GM21529 (cell line): ENCODE measurements around the gene JOSD1.

Source experiments
- ATAC-seq: cut with Tn5 transposase; IDR thresholded peaks from one replicate; pipeline ENCODE4 v1.9.1; 2021; ENCODE audit not compliant: unreplicated experiment

The JOSD1 gene

GRCh38 chr22:38733724-38734381, 33.1 kb upstream of the JOSD1 start:
- ATAC-seq, result no peak

DNA sequence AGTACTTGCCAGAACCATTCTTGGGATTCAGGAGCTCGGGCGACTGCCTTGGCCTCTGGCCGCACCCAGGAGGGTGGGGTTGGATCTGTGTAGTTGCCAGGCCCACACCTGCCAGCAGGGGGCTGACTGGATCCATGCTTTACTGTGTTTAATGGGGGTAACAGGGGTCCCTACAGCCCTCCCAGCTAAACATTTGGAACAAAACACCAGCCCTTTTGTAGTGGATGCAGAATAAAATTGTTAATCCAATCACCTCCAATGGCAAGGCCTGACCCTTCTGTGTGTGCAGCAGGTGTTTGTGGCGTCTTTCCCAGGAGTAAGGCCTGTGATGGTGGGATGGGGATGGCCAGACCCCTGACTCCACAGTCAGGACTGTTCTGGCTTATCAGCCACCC, 32.6 kb upstream of the JOSD1 start:
- no peak for ATAC-seq

DNA sequence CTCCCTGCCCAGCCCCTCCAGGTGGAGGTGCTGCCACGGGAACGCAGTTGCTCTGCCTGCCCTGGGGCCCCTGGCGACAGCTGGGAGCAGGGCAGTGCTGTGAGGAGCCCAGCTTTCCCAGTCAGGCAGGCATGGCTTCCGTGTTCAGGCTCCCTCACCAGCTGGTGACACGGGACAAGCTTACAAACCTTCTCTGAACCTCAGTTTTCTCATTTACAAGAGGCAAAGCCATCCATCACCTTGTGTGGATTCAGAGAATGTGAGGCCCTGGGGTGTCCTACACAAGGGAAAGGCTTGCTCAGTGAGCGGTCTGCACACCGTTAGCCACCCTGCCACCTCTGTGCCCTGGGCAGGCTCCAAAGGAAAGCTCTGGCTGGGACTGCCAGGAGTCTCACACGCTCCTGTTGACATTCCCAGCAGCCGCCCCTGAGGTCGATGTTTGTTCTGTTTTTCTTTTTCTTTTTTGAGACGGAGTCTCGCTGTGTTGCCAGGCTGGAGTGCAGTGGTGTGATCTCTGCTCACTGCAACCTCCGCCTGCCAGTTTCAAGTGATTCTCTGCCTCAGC, 31.6 kb upstream of the JOSD1 start:
- ATAC-seq, result no peak

GRCh38 chr22:38731703-38732161, 31.0 kb upstream of the JOSD1 start:
- no peak for ATAC-seq

- ATAC-seq, result no peak
Observed at GRCh38 chr22:38730411-38730871, 29.7 kb upstream of the JOSD1 start.

GRCh38 chr22:38729946-38730345, 29.2 kb upstream of the JOSD1 start:
- no peak for ATAC-seq

- no peak for ATAC-seq
Observed at GRCh38 chr22:38728871-38729796, 28.4 kb upstream of the JOSD1 start.

DNA sequence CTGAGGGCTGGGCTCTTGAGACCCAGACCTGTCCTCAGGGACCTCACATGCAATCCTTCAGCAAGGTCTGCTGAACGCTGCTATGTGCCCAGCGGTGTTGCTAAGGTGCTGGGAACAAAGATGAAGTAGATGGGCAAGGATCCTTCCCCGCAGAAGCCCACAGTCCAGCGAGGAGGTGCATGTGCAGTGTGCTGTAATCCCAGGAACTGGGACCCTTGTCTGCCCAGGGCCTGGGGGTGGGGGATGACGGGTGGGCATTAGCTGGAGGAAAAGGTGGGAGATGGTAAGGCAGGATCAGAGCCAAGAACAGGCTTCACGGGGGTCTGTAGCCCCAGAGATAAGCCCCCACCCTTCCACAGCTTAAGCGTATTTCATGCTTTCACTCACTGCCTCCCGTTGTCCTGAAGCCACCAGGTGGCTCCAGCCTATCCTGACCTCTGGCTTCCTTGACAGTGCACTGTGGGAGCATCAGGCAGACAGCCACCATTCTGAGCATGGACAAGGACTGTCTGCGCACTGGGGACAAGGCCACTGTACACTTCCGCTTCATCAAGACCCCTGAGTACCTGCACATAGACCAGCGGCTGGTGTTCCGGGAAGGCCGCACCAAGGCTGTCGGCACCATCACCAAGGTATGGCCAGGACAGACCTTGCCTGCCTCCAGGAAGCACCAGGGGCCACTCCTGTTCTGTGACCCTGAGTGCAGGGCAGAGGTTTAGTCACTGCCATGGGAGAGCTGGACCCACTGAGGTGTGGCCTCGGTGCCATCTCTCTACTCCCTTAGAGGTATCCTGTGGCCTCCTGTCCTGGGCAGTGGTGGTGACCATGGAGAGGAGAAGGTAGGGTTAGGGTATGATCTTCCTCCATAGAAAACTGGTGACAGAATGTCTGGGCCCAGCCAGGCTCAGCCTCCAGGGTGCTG, 27.0 kb upstream of the JOSD1 start:
- ATAC-seq, result no peak

DNA sequence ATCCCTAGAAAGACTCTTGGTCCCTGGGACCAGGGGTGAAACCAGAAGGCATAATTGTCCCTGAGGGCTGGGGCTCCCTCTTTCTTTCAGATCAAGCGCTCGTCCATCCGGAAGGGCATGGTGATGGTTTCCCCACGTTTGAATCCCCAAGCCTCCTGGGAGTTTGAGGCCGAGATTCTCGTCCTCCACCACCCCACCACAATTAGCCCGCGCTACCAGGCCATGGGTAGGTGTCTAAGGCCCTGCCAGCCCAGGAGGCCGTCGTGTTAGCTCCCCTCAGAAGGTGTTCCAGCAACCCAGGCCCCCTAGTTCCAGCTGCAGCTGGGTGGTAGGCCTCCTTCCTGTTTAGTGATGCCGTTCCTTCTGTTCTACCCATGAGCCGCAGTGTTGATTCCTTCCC, 26.4 kb upstream of the JOSD1 start:
- no peak for ATAC-seq

DNA sequence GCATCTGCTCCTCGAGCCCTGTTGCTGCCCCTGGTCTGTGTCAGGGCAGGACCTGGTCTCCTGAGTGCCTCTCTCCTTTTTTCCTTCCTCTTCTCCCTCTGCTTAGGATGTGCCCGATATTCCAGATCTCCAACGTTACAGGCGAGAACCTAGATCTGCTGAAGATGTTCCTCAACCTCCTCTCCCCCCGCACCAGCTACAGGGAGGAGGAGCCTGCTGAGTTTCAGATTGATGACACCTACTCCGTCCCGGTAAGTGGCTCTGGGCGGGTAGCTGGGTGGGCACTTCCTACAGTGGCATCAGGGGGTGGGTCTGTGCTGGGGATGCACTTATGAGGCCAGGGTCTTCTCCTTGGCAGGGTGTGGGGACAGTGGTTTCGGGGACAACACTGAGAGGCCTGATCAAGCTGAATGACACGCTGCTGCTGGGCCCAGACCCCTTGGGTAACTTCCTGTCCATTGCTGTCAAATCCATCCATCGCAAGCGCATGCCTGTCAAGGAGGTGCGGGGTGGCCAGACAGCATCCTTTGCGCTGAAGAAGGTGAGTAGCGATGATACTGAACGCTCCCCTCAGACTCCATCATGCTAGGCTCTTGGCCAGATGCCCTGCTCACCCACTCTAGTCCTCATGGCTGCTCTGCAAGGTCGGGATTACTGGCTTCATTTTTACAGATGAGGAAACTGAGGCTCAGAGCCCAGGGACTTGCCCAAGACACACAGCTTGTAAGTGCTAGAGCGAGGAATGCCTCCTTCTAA, 25.3 kb upstream of the JOSD1 start:
- ATAC-seq, result no peak

- ATAC-seq, result no peak
Observed at GRCh38 chr22:38724926-38725571, 24.3 kb upstream of the JOSD1 start.

DNA sequence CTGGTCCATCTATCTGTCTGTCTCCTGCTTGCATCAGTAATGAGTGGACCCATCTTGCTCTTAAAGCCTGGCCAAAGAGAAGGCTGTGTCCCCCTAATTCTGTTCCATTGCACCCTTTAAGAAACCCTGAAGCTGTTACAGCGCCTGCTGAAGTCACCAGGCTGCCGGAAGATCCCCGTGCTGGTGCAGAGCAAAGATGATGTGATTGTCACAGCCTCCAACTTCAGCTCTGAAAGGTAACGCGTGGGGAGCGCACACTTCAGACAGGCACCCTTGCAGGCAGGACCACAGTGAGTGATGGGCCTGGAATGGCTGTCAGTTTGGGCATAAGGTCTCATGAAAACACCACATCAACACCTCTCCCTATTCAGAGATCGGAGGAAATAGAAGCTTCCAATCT, 23.4 kb upstream of the JOSD1 start:
- no peak for ATAC-seq

- ATAC-seq, result no peak
Observed at GRCh38 chr22:38721551-38721950, 20.8 kb upstream of the JOSD1 start.

- no peak for ATAC-seq
Observed at GRCh38 chr22:38720350-38720749, 19.6 kb upstream of the JOSD1 start.

GRCh38 chr22:38719196-38719595, 18.5 kb upstream of the JOSD1 start:
- ATAC-seq, result no peak

GRCh38 chr22:38718414-38718813, 17.7 kb upstream of the JOSD1 start:
- no peak for ATAC-seq

DNA sequence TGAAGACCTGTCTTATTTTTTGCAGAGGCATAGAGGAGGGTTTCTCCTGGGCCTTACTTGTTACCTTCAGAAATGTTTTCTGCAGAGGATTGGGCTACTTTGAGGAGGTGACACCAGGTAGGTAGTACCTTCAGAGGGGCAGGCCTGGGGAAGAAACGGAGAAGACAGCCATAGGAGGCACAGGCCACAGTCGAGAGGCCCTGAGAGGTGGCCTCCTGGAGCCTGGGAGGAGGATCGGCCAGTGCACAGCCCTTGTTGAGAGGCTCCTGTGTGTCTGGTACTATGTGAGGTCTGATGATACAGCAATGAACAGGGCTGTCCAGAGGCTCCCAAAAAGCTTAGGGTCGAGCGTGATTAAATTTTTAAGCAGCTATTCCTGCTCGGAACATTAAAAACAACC, 16.5 kb upstream of the JOSD1 start:
- ATAC-seq, result no peak

GRCh38 chr22:38716826-38717225, 16.1 kb upstream of the JOSD1 start:
- ATAC-seq, result no peak

DNA sequence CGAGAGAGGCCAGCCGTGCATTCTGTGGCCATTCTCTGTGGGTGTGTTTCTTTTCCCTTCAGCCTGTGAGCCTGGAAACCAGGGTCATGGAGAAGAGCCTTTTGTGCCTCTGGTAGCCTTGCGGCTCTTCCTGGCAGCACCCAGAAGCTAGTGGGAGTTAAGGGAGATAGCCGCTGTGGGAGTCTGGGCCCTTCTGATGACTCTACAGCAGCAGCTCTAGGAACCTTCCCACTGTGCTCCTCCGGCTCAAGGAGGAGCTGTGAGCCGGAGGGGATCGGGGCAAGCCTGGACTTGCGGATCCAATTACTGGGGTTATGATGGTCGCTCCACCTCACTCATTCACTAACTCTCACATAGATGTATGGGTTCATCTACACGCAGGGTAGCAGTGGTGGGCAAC, 15.5 kb upstream of the JOSD1 start:
- ATAC-seq, result no peak

- no peak for ATAC-seq
Observed at GRCh38 chr22:38715852-38716251, 15.1 kb upstream of the JOSD1 start.
